ENCODE results near the gene PCDHB14. TPM values are rescaled to one million over a fixed set of nuclear protein-coding genes. Genes with fewer than 3 reads are reported as not detected.
"Not testable (repeated sequence)": the region's sequence is repeated elsewhere in the genome, so short reads cannot be mapped to it uniquely, and the experiment has no call there.

PCDHB14 gene
- 6.8 TPM for total RNA-seq

GRCh38 chr5:141223112-141223783 is at the start of gene PCDHB14:
Gene PCDHB14, plus strand, starts transcription at chr5:141223343. Its CDS starts 163 bp downstream, at chr5:141223506.
- no peak for DNase-seq (ENCODE audit: low spot score)

GRCh38 chr5:141174291-141175104 is 48.6 kb upstream of the PCDHB14 start:
- DNase-seq (ENCODE audit: low spot score): not testable (repeated sequence)

GRCh38 chr5:141175933-141176332 is 47.2 kb upstream of the PCDHB14 start:
- DNase-seq (ENCODE audit: low spot score): no peak

- not testable (repeated sequence) for DNase-seq (ENCODE audit: low spot score)
Observed at GRCh38 chr5:141177577-141178191, 45.5 kb upstream of the PCDHB14 start, which contains the start of gene PCDHB8. Gene PCDHB8, plus strand, starts transcription at chr5:141177790. Its CDS starts 245 bp downstream, at chr5:141178035.

GRCh38 chr5:141179371-141179770 is 43.8 kb upstream of the PCDHB14 start:
- DNase-seq (ENCODE audit: low spot score): not testable (repeated sequence)

- DNase-seq (ENCODE audit: low spot score): not testable (repeated sequence)
Observed at GRCh38 chr5:141179876-141180275, 43.3 kb upstream of the PCDHB14 start.

GRCh38 chr5:141180313-141180712 is 42.8 kb upstream of the PCDHB14 start:
- DNase-seq (ENCODE audit: low spot score): no peak

- no peak for DNase-seq (ENCODE audit: low spot score)
Observed at GRCh38 chr5:141182248-141182647, 40.9 kb upstream of the PCDHB14 start, which contains the start of gene PCDHB16. Gene PCDHB16, plus strand, starts transcription at chr5:141182387. Its CDS starts 173 bp downstream, at chr5:141182560.

GRCh38 chr5:141184117-141184855 is 38.9 kb upstream of the PCDHB14 start:
- not testable (repeated sequence) for DNase-seq (ENCODE audit: low spot score)

GRCh38 chr5:141186897-141187512 is 36.1 kb upstream of the PCDHB14 start, which contains the start of gene PCDHB9:
Gene PCDHB9, plus strand, starts transcription at chr5:141187161. Its CDS starts 158 bp downstream, at chr5:141187319.
- DNase-seq (ENCODE audit: low spot score): no peak

GRCh38 chr5:141188682-141189081 is 34.5 kb upstream of the PCDHB14 start:
- DNase-seq (ENCODE audit: low spot score): not testable (repeated sequence)

- not testable (repeated sequence) for DNase-seq (ENCODE audit: low spot score)
Observed at GRCh38 chr5:141189131-141189530, 34.0 kb upstream of the PCDHB14 start.

GRCh38 chr5:141192110-141192725 is 30.9 kb upstream of the PCDHB14 start, which contains the start of gene PCDHB10:
Gene PCDHB10, plus strand, starts transcription at chr5:141192353. Its CDS starts 200 bp downstream, at chr5:141192553.
- no peak for DNase-seq (ENCODE audit: low spot score)

- DNase-seq (ENCODE audit: low spot score): not testable (repeated sequence)
Observed at GRCh38 chr5:141194332-141194731, 28.8 kb upstream of the PCDHB14 start.

GRCh38 chr5:141196363-141196762 is 26.8 kb upstream of the PCDHB14 start:
- DNase-seq (ENCODE audit: low spot score): no peak

GRCh38 chr5:141199359-141200235 is 23.5 kb upstream of the PCDHB14 start, which contains the start of gene PCDHB11:
Gene PCDHB11, plus strand, starts transcription at chr5:141199627. Its CDS starts 148 bp downstream, at chr5:141199775.
- DNase-seq (ENCODE audit: low spot score): no peak

- DNase-seq (ENCODE audit: low spot score): not testable (repeated sequence)
Observed at GRCh38 chr5:141201126-141201525, 22.0 kb upstream of the PCDHB14 start.

- not testable (repeated sequence) for DNase-seq (ENCODE audit: low spot score)
Observed at GRCh38 chr5:141201646-141202045, 21.5 kb upstream of the PCDHB14 start.

GRCh38 chr5:141208478-141208877 is 14.7 kb upstream of the PCDHB14 start, which contains the start of gene PCDHB12:
Gene PCDHB12, plus strand, starts transcription at chr5:141208719. Its CDS starts 189 bp downstream, at chr5:141208908.
- no peak for DNase-seq (ENCODE audit: low spot score)
